Skeletal muscle cell (primary cell): ENCODE results near the gene CDK9.
"Not testable (repeated sequence)": the region's sequence is repeated elsewhere in the genome, so short reads cannot be mapped to it uniquely, and the experiment has no call there.

Experiments used
- DNase-seq: peaks from one replicate; pipeline ENCODE4 v3.0.0-alpha.2; 2010; ENCODE audit warnings: low read depth
- H3K4me3 ChIP-seq: 2 replicates; pipeline ENCODE4 v1.5.1; 2011; ENCODE audit warnings: low read depth, mild to moderate bottlenecking, control low read depth, low read length, moderate library complexity

Gene CDK9

GRCh38 chr9:127778280-127779135 is 7.3 kb upstream of the CDK9 start, which contains the start of gene SH2D3C:
TSS of gene SH2D3C (minus strand) at chr9:127778666. CDS start at chr9:127778627, 39 bp downstream.
- no peak within 1 kb of the TSS for H3K4me3 ChIP-seq
- peak; percentile 54 for DNase-seq

DNA sequence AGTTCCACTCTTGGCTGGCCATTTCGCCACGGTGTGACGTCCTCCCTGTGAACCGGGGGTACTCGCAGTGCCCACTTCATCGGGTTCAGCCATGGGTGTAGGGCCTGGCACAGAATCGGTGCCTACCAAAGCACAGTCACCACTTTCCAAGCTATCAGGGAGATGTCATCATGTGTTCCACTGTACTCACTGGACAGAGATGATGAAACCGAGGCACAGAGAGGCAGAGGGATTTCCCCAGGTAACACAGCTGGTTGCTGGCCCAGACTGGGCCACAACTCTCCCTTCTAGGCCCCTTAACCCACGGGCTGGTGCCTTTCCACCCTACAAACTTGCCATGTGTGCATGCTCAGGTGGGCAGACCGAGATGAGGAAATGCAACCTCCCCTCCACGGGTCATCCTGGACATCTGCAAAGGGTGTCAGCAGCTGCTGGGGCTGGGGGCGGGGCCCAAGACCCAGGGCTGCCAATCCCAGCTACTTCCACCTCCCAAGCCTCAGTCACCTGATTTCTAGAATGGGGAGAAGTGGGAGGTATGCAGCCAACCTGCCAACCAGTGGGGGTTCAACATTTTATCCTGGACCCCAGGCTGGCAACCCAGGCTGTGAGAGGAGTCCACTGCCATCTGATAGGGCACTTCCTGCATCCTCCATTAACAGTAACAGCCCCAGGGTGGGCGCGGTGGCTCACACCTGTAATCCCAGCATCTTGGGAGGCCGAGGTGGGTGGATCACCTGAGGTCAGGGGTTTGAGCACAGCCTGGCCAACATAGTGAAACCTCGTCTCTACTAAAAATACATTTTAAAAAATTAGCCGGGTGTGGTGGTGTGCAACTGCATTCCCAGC is 6.5 kb upstream of the CDK9 start:
- no peak for DNase-seq
- no peak overlapping the region for H3K4me3 ChIP-seq

- no peak overlapping the region for H3K4me3 ChIP-seq
- no peak for DNase-seq
Measured at GRCh38 chr9:127780126-127780885, 5.5 kb upstream of the CDK9 start.

GRCh38 chr9:127780909-127781308 is 4.9 kb upstream of the CDK9 start:
- H3K4me3 ChIP-seq, DNase-seq: not testable (repeated sequence)

DNA sequence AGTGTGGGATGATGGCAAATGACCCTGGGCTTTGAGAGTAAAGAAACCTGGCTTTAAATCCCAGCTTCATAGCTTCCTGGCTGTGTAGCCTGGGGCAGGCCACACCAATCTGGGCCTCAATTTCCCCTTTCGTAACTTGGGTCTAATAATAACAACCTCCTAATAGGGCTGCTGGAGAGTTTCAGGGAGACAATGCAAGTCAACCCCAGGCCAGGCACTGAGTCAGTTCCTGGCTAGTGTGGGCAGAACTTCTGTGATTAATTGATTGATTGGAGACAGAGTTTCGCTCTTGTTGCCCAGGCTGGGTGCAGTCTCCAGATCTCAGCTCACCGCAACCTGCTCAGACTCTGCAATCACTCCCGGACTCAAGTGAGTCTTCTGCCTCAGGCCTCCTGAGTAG is 4.0 kb upstream of the CDK9 start:
- no peak overlapping the region for H3K4me3 ChIP-seq
- no peak for DNase-seq

DNA sequence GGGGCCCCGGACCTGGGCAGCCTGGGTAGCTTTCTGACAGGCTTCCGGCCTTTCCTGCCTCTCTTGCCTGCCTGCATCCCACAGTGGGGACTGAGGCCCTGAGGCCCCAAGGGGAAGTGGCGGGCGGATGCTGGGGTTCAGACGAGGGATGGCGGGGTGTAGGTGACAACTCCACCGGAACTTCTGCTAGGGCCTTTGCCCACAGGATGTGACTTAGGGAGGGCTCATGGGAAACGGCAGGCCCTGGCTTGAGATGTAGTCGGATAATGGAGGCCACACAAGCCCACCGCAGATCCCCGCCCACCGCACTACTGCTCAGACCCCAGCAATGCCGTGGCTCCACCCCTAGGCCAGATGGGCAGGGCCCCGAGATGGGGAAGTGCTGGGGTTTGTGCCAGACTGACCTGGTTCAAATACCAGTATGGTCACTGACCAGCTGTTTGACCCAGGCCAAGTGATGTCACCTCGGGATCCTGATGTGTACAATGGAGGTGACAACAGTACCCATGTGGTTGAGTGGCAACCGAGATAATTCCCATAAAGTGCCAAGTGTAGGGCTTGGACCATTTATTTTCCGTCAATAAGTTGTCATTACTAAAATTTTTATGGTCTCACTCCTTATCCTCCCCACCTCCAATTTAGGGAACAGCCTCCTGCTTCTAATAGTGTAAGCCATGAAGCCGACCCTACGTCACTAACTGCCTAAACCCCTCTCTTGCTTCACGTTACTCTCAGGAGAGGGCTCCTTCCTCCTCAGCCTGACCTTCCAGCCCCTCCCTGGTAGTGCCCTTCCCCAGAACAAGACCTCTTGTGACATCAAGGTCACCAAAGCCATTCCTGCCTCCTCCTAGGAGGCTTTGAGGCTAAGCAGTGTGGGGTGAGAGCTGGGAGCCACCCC is 2.5 kb upstream of the CDK9 start:
- DNase-seq, result no peak
- no peak overlapping the region for H3K4me3 ChIP-seq

DNA sequence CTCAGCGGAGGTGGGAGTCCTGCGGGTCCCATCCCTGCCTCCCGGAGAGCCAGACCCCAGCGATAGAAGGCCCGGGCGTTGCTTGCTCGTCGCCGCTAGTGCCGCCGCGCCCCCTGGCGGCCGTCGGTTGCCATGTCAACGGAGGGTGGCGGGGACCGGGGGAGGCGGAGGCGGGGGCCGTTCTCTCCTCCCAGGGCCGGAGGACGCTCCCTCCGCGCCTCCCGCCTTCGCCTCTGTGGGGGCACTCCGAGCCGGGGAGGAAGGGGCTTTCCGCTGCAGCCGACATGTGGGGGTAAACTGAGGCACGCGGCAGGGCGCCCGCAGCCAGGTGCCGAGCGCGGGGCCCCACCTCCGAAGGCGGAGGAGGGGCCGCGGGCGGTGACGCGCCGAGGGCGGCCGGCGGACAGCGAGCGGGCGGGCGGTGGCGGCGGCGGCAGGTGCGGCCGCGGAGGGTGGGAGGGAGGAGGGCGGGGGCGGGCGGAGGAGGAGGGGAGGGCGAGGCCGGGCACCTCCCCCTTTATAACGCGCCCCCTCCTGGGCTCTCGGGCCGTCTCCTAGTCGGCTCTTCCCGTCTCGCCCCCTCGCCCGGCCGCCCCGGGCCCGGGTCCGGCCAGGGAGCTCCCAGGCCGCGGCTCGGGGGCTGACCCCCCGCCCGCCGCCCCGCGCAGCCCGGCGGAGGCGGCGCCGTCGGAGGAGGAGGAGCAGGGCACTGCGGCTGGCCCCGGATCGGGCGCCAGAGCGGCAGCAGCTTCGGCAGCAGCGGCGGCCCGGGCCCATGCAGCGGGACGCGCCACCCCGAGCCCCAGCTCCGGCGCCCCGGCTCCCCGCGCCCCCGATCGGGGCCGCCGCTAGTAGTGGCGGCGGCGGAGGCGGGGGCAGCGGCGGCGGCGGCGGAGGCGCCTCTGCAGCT is 556 bp upstream of the CDK9 start:
- DNase-seq, result no peak
- peak overlapping the region; percentile 84 for H3K4me3 ChIP-seq

DNA sequence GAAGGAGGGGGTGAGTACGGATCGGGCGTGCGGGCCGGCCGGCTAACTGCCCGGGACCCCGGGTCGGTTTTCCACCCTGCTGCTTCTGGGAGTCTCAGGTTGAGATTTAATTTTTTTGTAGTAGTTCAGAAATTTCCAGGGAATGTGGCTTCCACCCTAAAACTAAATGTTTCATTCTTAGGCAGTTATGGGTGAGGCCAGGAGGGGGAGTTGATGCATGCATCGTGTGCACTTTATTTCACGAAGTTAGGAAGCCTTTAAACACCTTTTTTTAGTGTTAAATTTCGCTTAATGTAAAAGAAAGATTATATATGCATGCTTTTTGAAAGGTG is 905 bp downstream of the CDK9 start:
- H3K4me3 ChIP-seq, result peak overlapping the region; percentile 84
- DNase-seq, result no peak

DNA sequence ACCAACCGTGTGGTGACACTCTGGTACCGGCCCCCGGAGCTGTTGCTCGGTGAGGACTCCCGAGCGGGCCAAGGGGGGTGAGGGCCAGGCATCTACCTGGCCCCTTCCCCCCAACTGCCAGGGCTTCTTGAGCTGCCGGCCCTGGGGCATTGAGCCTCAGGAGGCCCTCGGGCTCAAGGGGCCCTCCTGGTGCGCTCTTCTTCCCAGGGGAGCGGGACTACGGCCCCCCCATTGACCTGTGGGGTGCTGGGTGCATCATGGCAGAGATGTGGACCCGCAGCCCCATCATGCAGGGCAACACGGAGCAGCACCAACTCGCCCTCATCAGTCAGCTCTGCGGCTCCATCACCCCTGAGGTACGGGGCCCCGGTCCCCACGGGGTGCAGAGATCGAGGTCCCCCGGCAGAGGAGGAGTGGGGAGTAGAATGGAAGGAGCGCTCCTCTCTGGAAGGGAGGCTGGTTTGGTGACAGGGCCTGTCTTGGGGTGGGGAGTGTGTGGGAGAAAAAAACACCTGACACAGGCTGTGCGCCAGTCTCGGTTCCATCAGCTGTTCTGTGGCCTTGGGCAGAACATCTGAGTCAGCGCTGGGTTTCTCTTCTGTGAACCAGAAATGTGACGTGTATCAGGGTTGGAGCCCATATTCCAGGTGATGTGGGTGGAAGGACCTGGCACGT is 2.6 kb downstream of the CDK9 start:
- DNase-seq, result no peak
- no peak overlapping the region for H3K4me3 ChIP-seq

GRCh38 chr9:127789179-127789578 is 3.3 kb downstream of the CDK9 start:
- H3K4me3 ChIP-seq, result no peak overlapping the region
- DNase-seq, result no peak

GRCh38 chr9:127790094-127790855 is 4.4 kb downstream of the CDK9 start:
- DNase-seq, result no peak
- no peak overlapping the region for H3K4me3 ChIP-seq

DNA sequence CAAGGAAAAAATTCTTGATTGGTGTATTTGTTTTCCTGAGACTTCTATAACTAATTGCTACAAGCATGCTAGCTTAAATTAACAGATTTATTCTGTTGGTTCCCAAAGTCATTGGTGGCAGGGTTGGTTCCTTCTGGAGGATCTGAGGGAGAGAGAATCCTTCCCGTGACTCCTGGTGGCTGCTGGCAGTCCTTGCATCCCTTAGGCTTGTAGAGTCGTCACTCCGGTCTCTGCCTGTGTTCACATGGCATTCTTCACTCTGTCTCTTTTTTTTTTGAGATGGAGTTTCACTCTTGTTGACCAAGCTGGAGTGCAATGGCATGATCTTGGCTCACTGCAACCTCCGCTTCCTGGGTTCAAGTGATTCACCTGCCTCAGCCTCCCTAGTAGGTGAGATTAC is 5.3 kb downstream of the CDK9 start:
- no peak overlapping the region for H3K4me3 ChIP-seq
- no peak for DNase-seq

- no peak overlapping the region for H3K4me3 ChIP-seq
- no peak for DNase-seq
Measured at GRCh38 chr9:127792417-127793031, 6.7 kb downstream of the CDK9 start.

DNA sequence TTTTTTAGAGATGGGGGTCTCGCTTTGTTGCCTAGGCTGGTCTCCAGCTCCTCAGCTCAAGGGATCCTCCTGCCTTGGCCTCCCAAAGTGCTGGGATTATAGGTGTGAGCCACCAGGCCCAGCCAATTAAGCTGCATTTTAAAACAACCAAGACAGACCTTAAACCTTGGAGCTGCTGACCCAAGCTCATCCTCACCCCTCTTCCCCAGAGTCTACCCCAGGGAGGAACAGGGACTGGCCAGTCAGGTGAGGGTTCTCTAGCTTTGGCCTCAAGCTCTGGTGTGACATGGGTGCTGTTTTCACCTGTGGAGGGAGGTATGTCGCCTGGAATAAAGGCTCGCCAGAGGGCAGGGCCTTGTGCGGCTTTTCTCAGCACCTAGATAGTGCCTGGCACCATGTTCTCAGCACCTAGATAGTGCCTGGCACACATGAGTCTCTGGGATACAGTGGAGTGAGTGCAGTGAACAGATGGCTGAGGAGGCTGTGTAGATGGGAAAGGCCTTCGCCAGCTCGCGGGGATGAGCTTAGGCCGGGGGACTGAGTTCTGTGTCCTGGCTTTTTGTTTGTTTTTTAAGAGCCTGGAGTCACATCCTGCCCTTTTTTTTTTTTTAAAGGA is 7.4 kb downstream of the CDK9 start:
- no peak for DNase-seq
- no peak overlapping the region for H3K4me3 ChIP-seq

DNA sequence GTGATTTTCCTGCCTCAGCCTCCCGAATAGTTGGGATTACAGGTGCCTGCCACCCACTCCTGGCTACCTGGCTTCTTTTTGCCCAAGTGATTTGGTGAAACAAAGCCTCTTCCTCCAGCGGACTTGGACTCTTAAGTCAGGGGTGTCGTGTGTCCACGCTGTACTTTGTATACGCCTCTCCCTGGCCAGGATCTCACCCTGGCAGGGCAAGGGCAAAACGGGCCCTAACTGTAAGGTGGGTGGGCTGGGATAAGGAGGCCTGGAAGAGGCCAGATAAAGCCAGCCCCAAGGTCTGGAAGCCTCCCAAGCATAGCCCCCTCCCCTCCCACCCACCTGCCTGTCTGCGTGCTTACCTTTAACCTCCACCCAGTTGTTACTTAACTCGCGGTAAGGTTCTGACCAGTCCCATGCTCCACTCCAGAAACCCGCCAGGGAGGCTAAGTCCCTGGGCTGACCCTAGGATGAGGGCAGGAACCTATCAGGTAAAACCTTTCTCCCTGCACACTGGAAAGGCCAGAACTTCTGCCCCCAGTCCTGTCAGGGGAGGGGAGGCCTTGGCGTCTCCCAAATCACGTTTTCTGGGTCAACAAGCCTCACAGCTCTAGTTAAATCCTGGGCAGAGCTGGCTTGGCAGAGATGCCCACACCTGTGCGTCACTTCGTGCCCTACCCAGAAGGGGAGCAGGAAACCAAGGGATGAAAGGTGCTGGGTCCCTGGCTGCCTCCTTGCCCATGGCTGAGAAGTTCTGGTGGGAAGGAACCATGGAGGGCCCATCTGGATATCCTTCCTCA is 8.4 kb downstream of the CDK9 start:
- H3K4me3 ChIP-seq, result no peak overlapping the region
- no peak for DNase-seq
